Measurements from ENCODE around the gene HTR3B.

The HTR3B gene

DNA sequence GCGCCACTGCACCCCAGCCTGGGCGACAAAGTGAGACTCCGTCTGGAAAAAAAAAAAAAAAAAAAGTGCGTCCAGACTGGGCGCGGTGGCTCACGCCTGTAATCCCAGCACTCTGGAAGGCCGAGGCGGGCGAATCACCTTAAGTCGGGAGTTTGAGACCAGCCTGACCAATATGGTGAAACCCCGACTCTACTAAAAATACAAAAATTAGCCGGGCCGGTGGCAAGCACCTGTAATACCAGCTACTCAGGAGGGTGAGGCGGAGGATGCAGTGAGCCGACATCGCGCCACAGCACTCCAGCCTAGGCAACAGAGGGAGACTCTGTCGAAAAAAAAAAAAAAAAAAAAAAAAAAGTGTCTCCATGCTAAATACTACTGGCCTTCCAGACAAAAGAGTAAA, 30.5 kb upstream of the HTR3B start:
- ATAC-seq, result no peak
- TF ChIP-seq CREB5 (CRISPR knock-in tag; IDR thresholded peaks at IDR 0.05; ENCODE audit: low read depth) (no peak), TCF4 (CRISPR knock-in tag; IDR thresholded peaks at IDR 0.05; ENCODE audit: borderline replicate concordance) (no peak), SNAI2 (CRISPR knock-in tag; IDR thresholded peaks at IDR 0.05) (no peak), ARNTL (CRISPR knock-in tag; IDR thresholded peaks at IDR 0.05; ENCODE audit: borderline replicate concordance, low read depth) (no peak), ZNF565 (CRISPR knock-in tag; conservative IDR thresholded peaks at IDR 0.05; ENCODE audit: low read depth) (no peak), CSRNP3 (CRISPR knock-in tag; IDR thresholded peaks at IDR 0.05) (no peak), ZFP30 (CRISPR knock-in tag; IDR thresholded peaks at IDR 0.05) (no peak), CSDC2 (CRISPR knock-in tag; IDR thresholded peaks at IDR 0.05) (no peak), PPARA (CRISPR knock-in tag; IDR thresholded peaks at IDR 0.05; ENCODE audit: borderline replicate concordance) (no peak), GLIS3 (CRISPR knock-in tag; IDR thresholded peaks at IDR 0.05) (no peak), BACH2 (CRISPR knock-in tag; IDR thresholded peaks at IDR 0.05; ENCODE audit: borderline replicate concordance) (no peak), RARB (CRISPR knock-in tag; IDR thresholded peaks at IDR 0.05) (no peak), OSR1 (CRISPR knock-in tag; IDR thresholded peaks at IDR 0.05) (no peak), POU6F1 (CRISPR knock-in tag; IDR thresholded peaks at IDR 0.05; ENCODE audit: borderline replicate concordance, low read depth) (no peak), TOX (CRISPR knock-in tag; IDR thresholded peaks at IDR 0.05; ENCODE audit: borderline replicate concordance) (no peak), ZFP3 (CRISPR knock-in tag; IDR thresholded peaks at IDR 0.05) (no peak)
- TF ChIP-seq, protein P1, sequence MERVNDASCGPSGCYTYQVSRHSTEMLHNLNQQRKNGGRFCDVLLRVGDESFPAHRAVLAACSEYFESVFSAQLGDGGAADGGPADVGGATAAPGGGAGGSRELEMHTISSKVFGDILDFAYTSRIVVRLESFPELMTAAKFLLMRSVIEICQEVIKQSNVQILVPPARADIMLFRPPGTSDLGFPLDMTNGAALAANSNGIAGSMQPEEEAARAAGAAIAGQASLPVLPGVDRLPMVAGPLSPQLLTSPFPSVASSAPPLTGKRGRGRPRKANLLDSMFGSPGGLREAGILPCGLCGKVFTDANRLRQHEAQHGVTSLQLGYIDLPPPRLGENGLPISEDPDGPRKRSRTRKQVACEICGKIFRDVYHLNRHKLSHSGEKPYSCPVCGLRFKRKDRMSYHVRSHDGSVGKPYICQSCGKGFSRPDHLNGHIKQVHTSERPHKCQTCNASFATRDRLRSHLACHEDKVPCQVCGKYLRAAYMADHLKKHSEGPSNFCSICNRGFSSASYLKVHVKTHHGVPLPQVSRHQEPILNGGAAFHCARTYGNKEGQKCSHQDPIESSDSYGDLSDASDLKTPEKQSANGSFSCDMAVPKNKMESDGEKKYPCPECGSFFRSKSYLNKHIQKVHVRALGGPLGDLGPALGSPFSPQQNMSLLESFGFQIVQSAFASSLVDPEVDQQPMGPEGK (CRISPR knock-in tag; IDR thresholded peaks at IDR 0.05; ENCODE audit: borderline replicate concordance), result no peak
- TF ChIP-seq, protein P2, sequence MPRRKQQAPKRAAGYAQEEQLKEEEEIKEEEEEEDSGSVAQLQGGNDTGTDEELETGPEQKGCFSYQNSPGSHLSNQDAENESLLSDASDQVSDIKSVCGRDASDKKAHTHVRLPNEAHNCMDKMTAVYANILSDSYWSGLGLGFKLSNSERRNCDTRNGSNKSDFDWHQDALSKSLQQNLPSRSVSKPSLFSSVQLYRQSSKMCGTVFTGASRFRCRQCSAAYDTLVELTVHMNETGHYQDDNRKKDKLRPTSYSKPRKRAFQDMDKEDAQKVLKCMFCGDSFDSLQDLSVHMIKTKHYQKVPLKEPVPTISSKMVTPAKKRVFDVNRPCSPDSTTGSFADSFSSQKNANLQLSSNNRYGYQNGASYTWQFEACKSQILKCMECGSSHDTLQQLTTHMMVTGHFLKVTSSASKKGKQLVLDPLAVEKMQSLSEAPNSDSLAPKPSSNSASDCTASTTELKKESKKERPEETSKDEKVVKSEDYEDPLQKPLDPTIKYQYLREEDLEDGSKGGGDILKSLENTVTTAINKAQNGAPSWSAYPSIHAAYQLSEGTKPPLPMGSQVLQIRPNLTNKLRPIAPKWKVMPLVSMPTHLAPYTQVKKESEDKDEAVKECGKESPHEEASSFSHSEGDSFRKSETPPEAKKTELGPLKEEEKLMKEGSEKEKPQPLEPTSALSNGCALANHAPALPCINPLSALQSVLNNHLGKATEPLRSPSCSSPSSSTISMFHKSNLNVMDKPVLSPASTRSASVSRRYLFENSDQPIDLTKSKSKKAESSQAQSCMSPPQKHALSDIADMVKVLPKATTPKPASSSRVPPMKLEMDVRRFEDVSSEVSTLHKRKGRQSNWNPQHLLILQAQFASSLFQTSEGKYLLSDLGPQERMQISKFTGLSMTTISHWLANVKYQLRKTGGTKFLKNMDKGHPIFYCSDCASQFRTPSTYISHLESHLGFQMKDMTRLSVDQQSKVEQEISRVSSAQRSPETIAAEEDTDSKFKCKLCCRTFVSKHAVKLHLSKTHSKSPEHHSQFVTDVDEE (CRISPR knock-in tag; IDR thresholded peaks at IDR 0.05), result no peak

GRCh38 chr11:113874581-113875233, 29.9 kb upstream of the HTR3B start:
- TF ChIP-seq, protein P1 (CRISPR knock-in tag; IDR thresholded peaks at IDR 0.05; ENCODE audit: borderline replicate concordance), result no peak
- TF ChIP-seq BACH2 (CRISPR knock-in tag; IDR thresholded peaks at IDR 0.05; ENCODE audit: borderline replicate concordance) (no peak), OSR1 (CRISPR knock-in tag; IDR thresholded peaks at IDR 0.05) (no peak), ZNF565 (CRISPR knock-in tag; conservative IDR thresholded peaks at IDR 0.05; ENCODE audit: low read depth) (no peak), CREB5 (CRISPR knock-in tag; IDR thresholded peaks at IDR 0.05; ENCODE audit: low read depth) (no peak), ZNF70 (CRISPR knock-in tag; IDR thresholded peaks at IDR 0.05) (no peak), ZFP30 (CRISPR knock-in tag; IDR thresholded peaks at IDR 0.05) (no peak), ZFP3 (CRISPR knock-in tag; IDR thresholded peaks at IDR 0.05) (no peak)
- peak; percentile 48 for ATAC-seq
